ENCODE data around the gene EXTL2.
"Not testable (repeated sequence)": the region's sequence is repeated elsewhere in the genome, so short reads cannot be mapped to it uniquely, and the experiment has no call there.

Gene EXTL2

GRCh38 chr1:100894603-100895539, at the start of gene EXTL2:
Gene EXTL2 (minus strand): TSS chr1:100894842. CDS start chr1:100888757, 6,085 bp downstream.
- DNase-seq (ENCODE audit: low read depth in 2 of 2): peak; percentile 34 to 38

GRCh38 chr1:100943533-100943932, 48.9 kb upstream of the EXTL2 start:
- no peak for DNase-seq (ENCODE audit: low read depth in 2 of 2)

GRCh38 chr1:100942304-100943046, 47.8 kb upstream of the EXTL2 start:
- no peak for DNase-seq (ENCODE audit: low read depth in 2 of 2)

GRCh38 chr1:100941580-100942216, 47.1 kb upstream of the EXTL2 start:
- no peak for DNase-seq (ENCODE audit: low read depth in 2 of 2)

- DNase-seq (ENCODE audit: low read depth in 2 of 2): no peak
These were observed 46.5 kb upstream of the EXTL2 start for GRCh38 chr1:100941098-100941527.

DNA sequence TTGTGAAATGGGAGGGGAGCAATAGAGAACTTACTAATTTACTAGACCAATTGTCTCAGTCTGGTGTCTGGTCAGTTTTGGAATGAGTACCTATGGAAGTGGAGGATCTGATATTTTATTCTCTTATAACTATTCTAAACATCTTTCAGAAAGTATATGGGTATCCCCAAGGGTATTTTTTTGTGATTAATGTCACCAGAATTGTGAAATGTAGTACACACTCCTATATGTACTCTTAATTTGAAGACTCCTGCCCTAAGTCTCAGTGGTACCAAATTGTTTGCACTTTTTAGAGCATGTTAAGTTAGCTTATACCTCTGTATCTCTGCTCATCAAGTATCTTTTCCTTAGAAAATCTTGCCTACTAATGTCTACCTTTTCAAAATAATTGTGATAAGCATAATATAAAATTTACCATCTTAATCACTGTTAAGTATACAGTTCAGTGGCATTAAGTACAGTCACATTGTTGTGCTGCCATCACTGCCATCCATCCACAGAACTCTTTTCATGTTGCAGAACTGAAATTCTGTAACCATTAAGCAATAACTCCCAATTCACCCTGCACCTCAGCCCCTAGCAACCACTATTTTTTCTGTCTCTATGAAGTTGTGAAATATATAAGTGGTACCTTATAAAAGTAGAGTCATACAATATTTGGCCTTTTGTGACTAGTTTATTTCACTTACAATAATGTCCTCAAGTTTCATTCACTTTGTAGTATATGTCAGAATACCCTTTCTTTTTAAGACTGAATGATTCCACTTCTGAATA, 41.7 kb upstream of the EXTL2 start:
- no peak for DNase-seq (ENCODE audit: low read depth in 2 of 2)

DNA sequence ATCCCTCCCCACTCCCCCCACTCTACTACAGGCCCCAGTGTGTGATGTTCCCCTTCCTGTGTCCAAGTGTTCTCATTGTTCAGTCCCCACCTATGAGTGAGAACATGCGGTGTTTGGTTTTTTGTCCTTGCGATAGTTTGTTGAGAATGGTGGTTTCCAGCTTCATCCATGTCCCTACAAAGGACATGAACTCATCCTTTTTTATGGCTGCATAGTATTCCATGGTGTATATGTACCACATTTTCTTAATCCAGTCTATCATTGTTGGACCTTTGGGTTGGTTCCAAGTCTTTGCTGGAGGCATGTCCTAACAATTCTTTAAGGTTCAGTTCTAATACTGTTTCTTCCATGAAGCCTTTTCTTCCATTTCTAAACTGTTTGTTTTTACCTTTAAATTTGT, 38.9 kb upstream of the EXTL2 start:
- not testable (repeated sequence) for DNase-seq (ENCODE audit: low read depth in 2 of 2)

- DNase-seq (ENCODE audit: low read depth in 2 of 2): no peak
These were observed 37.1 kb upstream of the EXTL2 start for GRCh38 chr1:100931716-100932115.

DNA sequence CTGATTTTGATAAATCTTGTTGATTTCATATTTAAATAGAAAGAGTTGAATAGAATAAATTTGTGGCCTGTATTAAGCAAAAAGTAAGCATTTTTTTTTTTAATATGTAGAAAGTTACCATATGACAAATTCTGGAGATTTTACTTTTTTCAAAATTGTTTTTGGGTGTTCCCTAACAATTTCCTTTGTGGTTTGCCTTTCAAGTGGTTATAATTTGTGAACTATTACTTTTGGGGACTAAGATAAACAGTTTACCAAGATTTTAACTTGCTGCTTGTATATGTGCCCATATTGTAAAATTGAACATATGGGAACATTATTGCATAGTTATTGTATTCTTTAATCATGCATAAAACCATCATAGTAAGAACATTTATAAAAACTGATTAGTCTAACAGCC, 35.9 kb upstream of the EXTL2 start:
- no peak for DNase-seq (ENCODE audit: low read depth in 2 of 2)

- DNase-seq (ENCODE audit: low read depth in 2 of 2): no peak
These were observed 33.5 kb upstream of the EXTL2 start for GRCh38 chr1:100928128-100928527.

- no peak for DNase-seq (ENCODE audit: low read depth in 2 of 2)
These were observed 32.6 kb upstream of the EXTL2 start for GRCh38 chr1:100927276-100927675.

GRCh38 chr1:100926240-100926639, 31.6 kb upstream of the EXTL2 start:
- no peak for DNase-seq (ENCODE audit: low read depth in 2 of 2)

DNA sequence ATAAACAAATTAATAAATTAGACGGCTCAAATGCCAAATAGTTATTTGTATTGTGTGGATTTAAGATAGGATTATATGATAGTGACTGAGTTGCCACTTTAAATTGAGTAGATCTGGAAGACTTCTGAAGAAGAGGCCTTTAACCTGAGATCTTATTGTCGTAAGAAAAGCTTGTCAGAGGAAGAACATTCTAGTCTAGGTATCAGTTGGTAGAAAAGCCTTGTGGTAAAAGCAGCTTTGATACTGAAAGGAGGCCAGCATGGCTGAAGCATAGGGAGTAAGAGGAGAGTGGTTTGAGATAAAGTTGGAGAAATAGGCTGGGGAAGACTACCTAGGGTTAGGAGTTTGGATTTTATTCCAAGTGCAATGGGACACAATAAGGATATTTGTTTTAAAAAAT, 30.3 kb upstream of the EXTL2 start:
- DNase-seq (ENCODE audit: low read depth in 2 of 2): no peak

GRCh38 chr1:100924212-100924611, 29.6 kb upstream of the EXTL2 start:
- peak in 1 of 2 experiments; percentile 10 for DNase-seq (ENCODE audit: low read depth in 2 of 2)

DNA sequence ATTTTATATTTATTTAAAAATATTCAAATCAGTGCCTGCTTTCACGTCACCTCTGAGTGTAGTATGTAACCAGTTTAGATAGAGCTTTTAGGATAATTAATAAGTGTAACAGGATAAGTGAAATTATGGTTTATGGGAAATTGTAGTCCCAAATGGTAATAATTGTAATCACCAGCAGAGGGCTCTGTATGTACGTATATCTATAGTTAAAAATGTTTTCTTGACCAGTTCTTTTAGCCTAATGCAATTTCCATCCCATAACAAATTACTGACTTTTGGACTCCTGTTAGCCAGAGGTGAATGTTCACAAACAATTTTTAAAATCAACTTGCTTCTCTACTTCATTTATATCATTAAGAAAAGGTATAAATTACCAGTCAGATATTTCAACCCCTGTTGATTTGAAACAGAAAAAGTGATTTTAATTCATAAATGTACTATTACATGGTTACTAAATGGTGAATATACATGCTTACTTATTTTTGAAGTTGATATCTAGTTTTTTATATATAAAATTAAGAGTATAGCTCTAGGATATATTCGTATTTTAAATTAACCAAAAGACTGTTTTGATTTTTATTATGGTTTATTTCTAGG, 26.6 kb upstream of the EXTL2 start:
- DNase-seq (ENCODE audit: low read depth in 2 of 2): peak; percentile 27 to 40

DNA sequence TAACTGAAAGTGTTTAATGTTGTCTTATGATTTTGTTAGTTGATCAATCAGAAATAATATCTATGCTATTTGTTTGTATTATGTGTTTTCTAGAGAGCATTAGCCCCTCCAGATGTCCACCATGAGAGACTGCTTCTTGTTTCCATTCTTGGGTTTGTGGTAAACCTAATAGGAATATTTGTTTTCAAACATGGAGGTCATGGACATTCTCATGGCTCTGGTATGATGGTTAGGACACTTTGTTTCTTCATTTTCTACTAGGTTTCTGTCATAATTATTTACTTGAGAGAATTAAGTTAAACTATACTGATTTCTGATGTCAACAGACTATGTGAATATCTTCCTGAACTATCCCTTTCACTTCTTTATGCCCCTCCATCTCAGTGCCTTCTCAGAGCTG, 17.4 kb upstream of the EXTL2 start:
- no peak for DNase-seq (ENCODE audit: low read depth in 2 of 2)

- no peak for DNase-seq (ENCODE audit: low read depth in 2 of 2)
These were observed 14.4 kb upstream of the EXTL2 start for GRCh38 chr1:100909018-100909417.

- DNase-seq (ENCODE audit: low read depth in 2 of 2): no peak
These were observed 13.2 kb upstream of the EXTL2 start for GRCh38 chr1:100907887-100908286.

DNA sequence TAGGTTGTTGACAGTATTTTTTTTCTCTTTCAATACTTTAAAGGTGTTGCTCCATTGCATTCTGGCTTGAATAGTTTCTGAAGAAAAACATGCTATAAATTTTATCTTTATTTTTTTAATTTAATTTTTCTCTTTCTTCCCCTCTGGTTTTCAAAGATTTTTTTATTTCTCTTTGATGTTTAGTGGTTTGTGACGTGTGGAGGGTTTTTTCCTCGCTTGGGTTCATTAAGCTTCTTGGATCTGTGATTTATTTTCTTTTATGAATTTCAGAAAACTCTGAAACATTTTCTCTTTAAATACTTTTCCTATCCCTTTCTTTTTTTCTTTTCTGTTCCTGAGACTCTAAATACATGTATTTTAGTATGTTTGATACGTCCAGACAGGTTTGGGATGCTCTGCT, 10.5 kb upstream of the EXTL2 start:
- no peak for DNase-seq (ENCODE audit: low read depth in 2 of 2)

DNA sequence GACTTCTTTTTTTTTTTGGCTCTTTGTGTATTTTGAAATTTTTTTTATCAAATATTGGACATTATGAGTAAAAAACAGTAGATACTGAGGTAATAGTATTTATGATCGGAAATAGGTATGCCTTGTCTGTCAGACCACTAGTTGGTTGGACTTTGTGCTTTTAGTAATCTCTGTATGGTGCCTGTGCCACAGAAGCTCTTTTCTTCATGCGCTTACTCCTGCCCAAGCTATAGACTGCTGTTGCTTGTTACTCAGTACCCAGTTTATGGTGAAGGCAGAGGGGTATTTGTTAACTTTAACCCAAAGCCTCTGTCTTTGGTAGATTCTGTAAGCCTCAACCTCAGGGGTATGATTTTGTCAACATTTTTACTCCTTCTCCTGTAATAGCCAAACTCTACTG, 9.9 kb upstream of the EXTL2 start:
- no peak for DNase-seq (ENCODE audit: low read depth in 2 of 2)

DNA sequence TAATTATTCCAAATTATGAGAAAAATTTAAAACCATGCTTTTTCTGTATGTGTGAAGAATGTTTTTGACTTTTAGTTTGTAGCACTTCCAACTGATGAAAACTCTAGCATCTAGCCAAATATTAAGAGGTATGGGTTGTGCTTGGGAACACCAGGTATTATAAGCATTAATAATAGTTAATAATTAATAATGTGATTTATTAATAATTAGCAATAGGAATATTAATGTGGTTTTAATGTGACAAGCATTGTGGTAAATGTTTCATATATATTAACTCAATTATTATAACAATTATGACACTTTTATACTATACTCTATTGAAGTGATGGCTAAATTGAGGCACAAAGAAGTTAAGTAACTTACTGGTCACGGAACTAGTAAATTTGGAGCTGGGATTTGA, 9.1 kb upstream of the EXTL2 start:
- DNase-seq (ENCODE audit: low read depth in 2 of 2): no peak

Data from fibroblast of skin of left quadriceps (primary cell).